ENCODE data around the gene DUSP18. TPM values are rescaled to one million over a fixed set of nuclear protein-coding genes. Genes with fewer than 3 reads are reported as not detected.
"Not testable (repeated sequence)": the region's sequence is repeated elsewhere in the genome, so short reads cannot be mapped to it uniquely, and the experiment has no call there.

Gene DUSP18
- total RNA-seq, 1 donor from 2014 or later, result 2.7 TPM

GRCh38 chr22:30687358-30687757 lies 19.7 kb upstream of the DUSP18 start:
- Histone ChIP-seq H3K27me3 (ENCODE audit: low read depth) (no peaks in the 10 kb centered on the region), H3K4me3 (no peak overlapping the region), H3K9me3 (replicated peaks) (no peaks in the 10 kb centered on the region), H3K27ac (replicated peaks) (no peak overlapping the region), H3K4me1 (no peaks in the 10 kb centered on the region), H3K36me3 (no peaks in the 10 kb centered on the region)
- intact Hi-C loops (cut with micrococcal nuclease), result no loop called here
- DNase-seq, result no peak
- TF ChIP-seq, protein P1, sequence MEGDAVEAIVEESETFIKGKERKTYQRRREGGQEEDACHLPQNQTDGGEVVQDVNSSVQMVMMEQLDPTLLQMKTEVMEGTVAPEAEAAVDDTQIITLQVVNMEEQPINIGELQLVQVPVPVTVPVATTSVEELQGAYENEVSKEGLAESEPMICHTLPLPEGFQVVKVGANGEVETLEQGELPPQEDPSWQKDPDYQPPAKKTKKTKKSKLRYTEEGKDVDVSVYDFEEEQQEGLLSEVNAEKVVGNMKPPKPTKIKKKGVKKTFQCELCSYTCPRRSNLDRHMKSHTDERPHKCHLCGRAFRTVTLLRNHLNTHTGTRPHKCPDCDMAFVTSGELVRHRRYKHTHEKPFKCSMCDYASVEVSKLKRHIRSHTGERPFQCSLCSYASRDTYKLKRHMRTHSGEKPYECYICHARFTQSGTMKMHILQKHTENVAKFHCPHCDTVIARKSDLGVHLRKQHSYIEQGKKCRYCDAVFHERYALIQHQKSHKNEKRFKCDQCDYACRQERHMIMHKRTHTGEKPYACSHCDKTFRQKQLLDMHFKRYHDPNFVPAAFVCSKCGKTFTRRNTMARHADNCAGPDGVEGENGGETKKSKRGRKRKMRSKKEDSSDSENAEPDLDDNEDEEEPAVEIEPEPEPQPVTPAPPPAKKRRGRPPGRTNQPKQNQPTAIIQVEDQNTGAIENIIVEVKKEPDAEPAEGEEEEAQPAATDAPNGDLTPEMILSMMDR (IDR thresholded peaks at IDR 0.05; ENCODE audit: borderline replicate concordance), result no peak

- no peak overlapping the region for H3K27ac ChIP-seq (replicated peaks)
- H3K4me3 ChIP-seq, result no peak overlapping the region
- DNase-seq, result no peak
- no peaks in the 10 kb centered on the region for H3K9me3 ChIP-seq (replicated peaks)
- TF ChIP-seq, protein P1 (IDR thresholded peaks at IDR 0.05; ENCODE audit: borderline replicate concordance), result no peak
- H3K4me1 ChIP-seq, result peaks cover 8% of the 10 kb centered on the region
- intact Hi-C loops (cut with micrococcal nuclease), result no loop called here
- H3K27me3 ChIP-seq (ENCODE audit: low read depth), result no peaks in the 10 kb centered on the region
- H3K36me3 ChIP-seq, result no peaks in the 10 kb centered on the region
Measured at GRCh38 chr22:30685178-30685577, 17.5 kb upstream of the DUSP18 start.

GRCh38 chr22:30681831-30682230 lies 14.2 kb upstream of the DUSP18 start:
- H3K27me3 ChIP-seq (ENCODE audit: low read depth), result no peaks in the 10 kb centered on the region
- intact Hi-C loops (cut with micrococcal nuclease), result no loop called here
- H3K4me3 ChIP-seq, result no peak overlapping the region
- no peaks in the 10 kb centered on the region for H3K9me3 ChIP-seq (replicated peaks)
- H3K4me1 ChIP-seq, result peaks cover 8% of the 10 kb centered on the region
- no peaks in the 10 kb centered on the region for H3K36me3 ChIP-seq
- TF ChIP-seq, protein P1 (IDR thresholded peaks at IDR 0.05; ENCODE audit: borderline replicate concordance), result no peak
- H3K27ac ChIP-seq (replicated peaks), result no peak overlapping the region
- DNase-seq, result no peak

GRCh38 chr22:30680991-30681770 lies 13.5 kb upstream of the DUSP18 start:
- H3K4me3 ChIP-seq, result no peak overlapping the region
- H3K27me3 ChIP-seq (ENCODE audit: low read depth), result peaks cover 2% of the 10 kb centered on the region
- H3K27ac ChIP-seq (replicated peaks), result no peak overlapping the region
- no peak for DNase-seq
- TF ChIP-seq, protein P1 (IDR thresholded peaks at IDR 0.05; ENCODE audit: borderline replicate concordance), result no peak
- peaks cover 8% of the 10 kb centered on the region for H3K4me1 ChIP-seq
- H3K36me3 ChIP-seq, result no peaks in the 10 kb centered on the region
- H3K9me3 ChIP-seq (replicated peaks), result no peaks in the 10 kb centered on the region
- intact Hi-C loops (cut with micrococcal nuclease), result no loop called here

- H3K4me1 ChIP-seq; DNase-seq; H3K9me3 ChIP-seq (replicated peaks); intact Hi-C loops (cut with micrococcal nuclease); H3K36me3 ChIP-seq; H3K27ac ChIP-seq (replicated peaks); H3K4me3 ChIP-seq: not testable (repeated sequence)
- H3K27me3 ChIP-seq (ENCODE audit: low read depth), result peaks cover 11% of the 10 kb centered on the region
Measured at GRCh38 chr22:30679895-30680690, 12.4 kb upstream of the DUSP18 start.

GRCh38 chr22:30676565-30676964 lies 8.9 kb upstream of the DUSP18 start:
- H3K27ac ChIP-seq (replicated peaks); H3K9me3 ChIP-seq (replicated peaks); H3K4me3 ChIP-seq; intact Hi-C loops (cut with micrococcal nuclease); H3K4me1 ChIP-seq; H3K36me3 ChIP-seq; DNase-seq: not testable (repeated sequence)
- H3K27me3 ChIP-seq (ENCODE audit: low read depth), result peaks cover 15% of the 10 kb centered on the region

Data from left ventricle myocardium inferior (tissue), 1 donor.